Cardiac muscle cell (in vitro differentiated cells and primary cell): Measurements from ENCODE around the gene MAFF. TPM values are rescaled to one million over a fixed set of nuclear protein-coding genes. Genes with fewer than 3 reads are reported as not detected.
"Not testable (repeated sequence)": the region's sequence is repeated elsewhere in the genome, so short reads cannot be mapped to it uniquely, and the experiment has no call there.

Experiments used
- DNase-seq, 2 donors: peaks; one replicate each; pipeline versions ENCODE4 v3.0.0 to v3.0.0-alpha.2; 2010 to 2017; ENCODE audit warnings: low read depth in 1 of 2, low spot score in 1 of 2
- H3K27ac ChIP-seq: fragments of 200-600 bp; sonication (generic); 2 replicates; pipeline ENCODE4 v1.5.1; 2016
- H3K27me3 ChIP-seq: fragments of 200-600 bp; sonication (generic); 2 replicates; pipeline ENCODE4 v1.6.0; 2016; ENCODE audit warnings: control low read depth
- H3K36me3 ChIP-seq: fragments of 200-600 bp; sonication (generic); 2 replicates; pipeline ENCODE4 v1.5.1; 2016; ENCODE audit warnings: control low read depth
- H3K4me1 ChIP-seq: fragments of 200-600 bp; sonication (generic); 2 replicates; pipeline ENCODE4 v1.8.1; 2017; ENCODE audit warnings: low read depth, mild to moderate bottlenecking, mixed run types
- H3K4me3 ChIP-seq: fragments of 200-600 bp; sonication (generic); 2 replicates; pipeline ENCODE4 v1.5.1; 2016; ENCODE audit warnings: mild to moderate bottlenecking
- H3K9me3 ChIP-seq: fragments of 200-600 bp; sonication (generic); 2 replicates; pipeline ENCODE4 v1.5.1; 2017; ENCODE audit warnings: low read depth, mild to moderate bottlenecking, control low read depth
- CTCF ChIP-seq: IDR thresholded peaks from 2 replicates; pipeline ENCODE4 v1.5.1; 2012; ENCODE audit warnings: low read depth, mild to moderate bottlenecking, low read length
- polyA plus RNA-seq: library from polyadenylated mRNA; unstranded; fragments of >200 nt; fragmentation: Nextera tagmentation; extraction: Ambion mirVana; gene quantifications from 2 replicates; pipeline ENCODE4 v1.2.1, GENCODE V29; 2016
- total RNA-seq: library from RNA; depleted of rRNA; stranded (reverse); fragments of >200 nt; gene quantifications from 2 replicates; pipeline ENCODE4 v1.2.3, GENCODE V29; 2016

MAFF gene
- total and polyA plus RNA-seq, 2 experiments from 2014 or later: 4.1 to 4.3 TPM

GRCh38 chr22:38232196-38232595 is 30.4 kb downstream of the MAFF start:
- H3K36me3 ChIP-seq: peaks cover 4% of the 10 kb centered on the region
- no peaks in the 10 kb centered on the region for H3K27me3 ChIP-seq
- no peak overlapping the region for H3K4me3 ChIP-seq
- no peak for DNase-seq
- no peak for TF ChIP-seq CTCF
- H3K4me1 ChIP-seq: peaks cover 12% of the 10 kb centered on the region
- no peaks in the 10 kb centered on the region for H3K9me3 ChIP-seq
- H3K27ac ChIP-seq: no peak overlapping the region

- H3K27ac ChIP-seq: no peak overlapping the region
- H3K4me3 ChIP-seq: no peak overlapping the region
- TF ChIP-seq CTCF: no peak
- H3K9me3 ChIP-seq: no peaks in the 10 kb centered on the region
- H3K27me3 ChIP-seq: no peaks in the 10 kb centered on the region
- peaks cover 4% of the 10 kb centered on the region for H3K36me3 ChIP-seq
- H3K4me1 ChIP-seq: peaks cover 12% of the 10 kb centered on the region
- peak in 1 of 2 donors; percentile 60 for DNase-seq
These were observed 31.6 kb downstream of the MAFF start for GRCh38 chr22:38233427-38233826.

- not testable (repeated sequence) for H3K9me3 ChIP-seq, H3K4me3 ChIP-seq, H3K36me3 ChIP-seq, DNase-seq, H3K27ac ChIP-seq, H3K27me3 ChIP-seq
- peaks cover 12% of the 10 kb centered on the region for H3K4me1 ChIP-seq
These were observed 32.1 kb downstream of the MAFF start for GRCh38 chr22:38233856-38234255.

- peaks cover 4% of the 10 kb centered on the region for H3K36me3 ChIP-seq
These were observed 33.6 kb downstream of the MAFF start for GRCh38 chr22:38235240-38235850.

GRCh38 chr22:38236786-38237185 is 35.0 kb downstream of the MAFF start:
- TF ChIP-seq CTCF: no peak
- H3K4me1 ChIP-seq: peaks cover 21% of the 10 kb centered on the region
- no peak overlapping the region for H3K27ac ChIP-seq
- no peaks in the 10 kb centered on the region for H3K27me3 ChIP-seq
- no peak for DNase-seq
- H3K9me3 ChIP-seq: no peaks in the 10 kb centered on the region
- H3K36me3 ChIP-seq: peaks cover 4% of the 10 kb centered on the region
- no peak overlapping the region for H3K4me3 ChIP-seq

More at GRCh38 chr22:38235240-38235850, 33.6 kb downstream of the MAFF start:
- Histone ChIP-seq H3K4me3 (no peak overlapping the region), H3K9me3 (no peaks in the 10 kb centered on the region), H3K27me3 (no peaks in the 10 kb centered on the region), H3K4me1 (peaks cover 21% of the 10 kb centered on the region), H3K27ac (peak overlapping the region; percentile 30)
- DNase-seq: no peak
- TF ChIP-seq CTCF: no peak

- peaks cover 21% of the 10 kb centered on the region for H3K4me1 ChIP-seq
These were observed 36.8 kb downstream of the MAFF start for GRCh38 chr22:38238519-38239071.

More at GRCh38 chr22:38238519-38239071, 36.8 kb downstream of the MAFF start:
- peak in 1 of 2 donors; percentile 68 for DNase-seq
- no peaks in the 10 kb centered on the region for H3K9me3 ChIP-seq
- no peak for TF ChIP-seq CTCF
- H3K27ac ChIP-seq: peak overlapping the region; percentile 43
- no peaks in the 10 kb centered on the region for H3K36me3 ChIP-seq
- H3K4me3 ChIP-seq: no peak overlapping the region
- no peaks in the 10 kb centered on the region for H3K27me3 ChIP-seq
